Suppressor macrophage treated with lipopolysaccharide for 4 hours (primary cell): Measurements from ENCODE around the gene ELMOD1.
"Not testable (repeated sequence)": the region's sequence is repeated elsewhere in the genome, so short reads cannot be mapped to it uniquely, and the experiment has no call there.

ENCODE experiments used
- DNase-seq: peaks from one replicate; pipeline ENCODE4 v3.0.0-alpha.2; 2020

The ELMOD1 gene

DNA sequence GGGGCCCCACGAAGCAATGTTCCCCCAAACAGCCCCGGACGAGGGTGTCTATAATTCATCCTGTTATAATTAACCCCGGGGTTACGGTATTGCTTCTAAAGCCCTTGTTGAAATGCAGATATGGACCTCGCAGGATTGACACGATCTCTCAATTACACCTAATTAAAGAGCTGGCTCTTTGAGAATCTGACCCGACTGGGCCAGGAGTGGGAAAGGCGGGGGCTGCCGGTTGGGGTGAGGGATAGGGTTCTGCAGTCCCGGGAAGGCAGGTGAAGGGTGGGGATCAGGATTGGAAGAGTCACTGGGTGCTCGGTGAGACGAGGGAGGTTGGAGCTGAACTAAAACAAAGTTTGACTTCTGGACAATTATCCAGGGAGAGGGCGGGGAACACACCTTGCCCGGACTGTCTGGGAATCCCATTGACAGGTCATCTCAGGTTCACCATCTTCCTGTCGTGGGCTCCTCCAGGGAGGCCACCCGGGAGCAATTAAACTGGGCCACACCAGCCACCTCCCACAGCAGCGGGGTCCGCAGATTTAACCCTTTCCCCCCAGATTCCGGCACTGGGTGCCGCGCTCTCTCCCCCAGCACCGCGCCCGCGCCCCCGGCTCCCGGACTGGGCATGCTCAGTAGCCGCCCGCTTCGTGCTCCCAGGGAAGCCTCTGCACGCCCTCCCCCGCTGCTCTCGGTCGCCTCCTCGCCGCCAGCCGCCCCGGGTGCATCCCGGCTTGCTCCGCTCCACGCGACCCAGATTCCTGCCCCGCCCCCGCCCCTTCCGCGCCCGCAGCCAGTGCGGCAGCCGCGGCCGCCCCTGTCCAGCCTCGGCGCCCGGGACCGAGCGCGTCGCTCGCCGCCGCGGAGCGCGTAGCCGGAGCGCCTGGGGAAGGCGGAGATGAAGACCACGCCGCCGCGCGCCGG lies at the start of gene ELMOD1:
ELMOD1 (plus strand) TSS at position 688 of the 918 bp plus-strand sequence. CDS start 27,043 bp downstream, outside the sequence.
- DNase-seq, result peak; percentile 17

DNA sequence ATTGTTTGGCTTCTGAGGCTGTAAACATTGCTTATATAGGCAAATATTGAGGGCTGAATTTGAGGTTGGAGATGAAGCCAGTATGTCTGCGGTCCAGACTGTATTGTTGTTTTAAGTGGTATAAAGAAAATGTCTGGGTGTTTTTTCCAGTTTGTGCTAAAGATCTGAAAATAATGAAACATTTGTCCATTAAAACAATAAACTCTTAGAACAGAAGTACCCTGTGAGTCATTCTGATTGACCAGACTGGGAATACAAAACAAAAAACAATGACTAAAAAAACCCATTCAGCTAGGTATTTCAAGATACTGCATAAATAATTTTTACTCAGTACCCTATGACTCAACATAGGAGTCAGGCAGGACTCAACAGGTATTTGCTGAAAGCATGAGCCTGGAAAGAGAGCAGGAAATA lies 45.8 kb upstream of the ELMOD1 start:
- no peak for DNase-seq

DNA sequence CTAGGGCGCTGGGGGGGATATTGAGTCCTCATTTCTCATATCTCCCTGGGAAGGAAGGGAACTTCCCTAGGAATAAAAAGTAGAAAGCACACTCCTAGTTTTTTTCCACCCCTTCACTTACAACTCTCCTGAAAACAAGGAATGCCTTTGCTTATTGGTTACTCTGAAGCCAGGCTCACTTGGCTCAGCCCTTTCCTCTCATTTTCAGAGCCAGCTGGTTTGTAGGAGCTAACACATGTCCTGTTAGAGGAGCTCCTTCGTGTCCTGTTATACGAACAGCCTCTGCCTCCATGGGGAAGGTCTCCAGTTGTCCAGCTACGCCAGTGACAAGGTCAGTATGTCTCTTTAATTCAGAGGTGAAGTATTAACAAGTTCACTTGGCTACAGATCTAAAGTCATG lies 43.0 kb upstream of the ELMOD1 start:
- DNase-seq, result no peak

DNA sequence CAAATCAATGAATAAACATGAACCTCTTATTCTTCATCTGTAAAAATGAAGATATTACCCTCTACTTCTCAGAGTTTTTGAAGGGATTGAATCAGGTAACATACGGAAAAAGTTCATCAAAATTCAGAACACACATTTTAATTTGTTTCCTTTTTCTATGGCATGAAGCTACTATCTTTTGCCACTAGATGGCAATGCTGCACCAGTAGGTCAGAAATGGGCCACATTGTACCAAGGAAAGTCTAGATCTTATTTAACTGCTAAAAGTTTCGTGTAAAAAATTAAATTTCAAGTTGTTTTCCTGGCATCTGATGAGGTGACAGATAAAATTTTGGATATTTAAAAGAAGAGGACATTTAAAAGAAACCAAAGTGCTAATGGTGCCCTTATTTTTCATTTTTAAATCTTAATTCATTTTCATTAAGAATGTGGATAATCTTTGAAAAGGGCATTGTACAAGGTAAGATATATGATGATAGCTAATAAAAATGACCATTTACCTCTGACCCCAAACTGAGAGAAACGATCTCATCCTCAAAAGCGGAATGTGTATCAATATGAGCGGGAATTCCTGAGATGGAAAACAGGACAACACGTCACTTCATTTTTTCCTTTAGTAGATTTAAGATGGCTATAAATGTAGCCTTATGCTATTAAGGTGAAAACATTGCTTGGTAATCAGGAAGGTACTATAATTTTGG lies 41.5 kb upstream of the ELMOD1 start:
- DNase-seq, result peak; percentile 59

DNA sequence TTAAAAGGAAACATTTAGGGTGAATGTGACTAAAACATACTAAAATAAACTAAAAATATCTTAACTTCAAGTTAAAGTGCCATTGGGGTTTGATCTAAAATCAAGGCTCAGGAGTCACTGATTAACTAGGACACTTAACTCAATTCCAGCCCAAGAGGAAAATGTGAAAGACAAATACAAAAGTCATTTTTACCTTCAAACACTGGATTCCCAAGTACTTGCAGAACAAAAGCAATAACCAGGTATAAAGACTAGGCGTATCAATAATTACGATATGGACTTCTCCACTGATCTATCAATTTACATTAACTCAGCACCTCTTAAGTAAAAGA lies 41.0 kb upstream of the ELMOD1 start:
- DNase-seq, result no peak

DNA sequence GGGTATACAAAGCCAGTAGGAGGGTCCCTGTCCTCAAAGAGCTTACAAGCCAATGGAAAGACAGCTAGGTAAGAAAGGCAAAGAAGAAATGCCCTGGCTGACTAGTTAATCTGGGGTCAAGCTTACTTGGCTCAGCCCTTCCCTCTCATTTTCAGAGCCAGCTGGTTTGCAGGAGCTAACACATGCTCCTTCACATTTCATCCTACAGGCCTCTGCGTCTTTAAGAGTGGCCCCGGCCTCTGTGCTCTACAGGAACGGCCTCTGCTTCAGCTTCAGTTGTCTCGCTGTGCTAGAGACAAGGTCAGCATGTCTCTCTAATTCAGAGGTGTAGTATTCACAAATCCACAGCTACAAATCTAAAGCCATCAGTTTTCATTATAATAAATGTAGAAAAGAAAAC lies 40.6 kb upstream of the ELMOD1 start:
- DNase-seq, result no peak

DNA sequence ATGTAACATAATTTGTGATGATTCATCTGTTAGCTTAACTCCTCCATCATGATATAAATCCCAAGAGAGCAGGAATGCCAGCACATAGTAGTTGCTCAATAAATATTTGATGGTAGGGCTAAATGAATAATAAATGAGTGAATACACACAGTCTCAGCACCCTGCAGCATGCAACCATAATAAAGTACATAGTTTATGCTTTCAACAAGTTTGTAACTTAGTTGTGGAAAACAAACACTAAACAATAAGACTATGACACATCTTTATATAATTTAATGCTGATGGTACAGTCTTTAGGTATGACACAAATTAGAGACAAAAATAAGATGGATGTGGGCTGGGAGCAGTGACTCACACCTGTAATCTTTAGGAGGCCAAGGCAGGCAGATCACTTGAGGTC lies 29.3 kb upstream of the ELMOD1 start:
- no peak for DNase-seq

DNA sequence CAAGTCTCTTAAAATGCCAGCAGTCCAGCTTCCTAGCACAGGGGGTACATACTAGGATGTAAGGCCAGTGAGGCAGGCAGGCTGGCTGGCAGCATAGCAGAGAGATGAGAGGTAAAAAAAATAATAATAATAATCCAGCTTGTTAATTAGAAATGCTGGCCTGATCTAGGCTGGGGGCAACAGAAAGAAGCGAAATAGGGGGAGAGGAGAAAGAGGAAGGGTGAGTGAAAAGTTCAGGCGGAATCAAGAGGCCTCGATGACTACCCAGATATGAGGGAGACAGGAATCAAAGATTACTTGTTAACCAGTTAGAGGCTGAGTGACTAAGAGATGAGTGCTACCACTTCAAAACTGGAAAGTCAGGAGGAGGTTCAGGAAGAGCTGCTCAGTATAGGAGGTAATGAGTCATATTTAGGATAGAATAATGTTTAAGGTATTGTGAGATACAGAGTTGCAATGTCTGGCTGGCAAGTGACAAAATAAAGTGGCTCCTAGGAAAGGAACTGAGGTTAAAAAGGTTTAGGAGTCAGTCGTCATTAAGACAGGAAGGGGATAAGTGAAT lies 28.2 kb upstream of the ELMOD1 start:
- peak; percentile 40 for DNase-seq

DNA sequence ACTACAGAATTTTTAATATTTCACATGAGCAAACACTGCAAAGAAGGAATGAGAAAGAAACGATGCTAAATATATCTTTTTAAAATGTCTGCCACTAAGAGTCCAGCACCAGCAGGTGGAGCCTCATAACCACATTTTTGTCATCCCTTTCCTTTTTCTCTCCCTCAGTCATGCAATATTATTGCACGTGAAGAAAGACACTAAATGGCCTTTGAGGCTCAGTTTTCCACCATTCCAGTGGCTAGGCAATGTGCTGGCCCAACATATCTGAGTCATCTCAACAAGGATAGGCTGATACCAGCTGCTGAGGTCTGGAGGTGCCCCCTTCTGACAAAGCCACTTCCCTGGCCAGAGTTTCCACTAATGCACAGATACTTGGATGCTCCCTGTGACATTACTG lies 27.2 kb upstream of the ELMOD1 start:
- peak; percentile 48 for DNase-seq

DNA sequence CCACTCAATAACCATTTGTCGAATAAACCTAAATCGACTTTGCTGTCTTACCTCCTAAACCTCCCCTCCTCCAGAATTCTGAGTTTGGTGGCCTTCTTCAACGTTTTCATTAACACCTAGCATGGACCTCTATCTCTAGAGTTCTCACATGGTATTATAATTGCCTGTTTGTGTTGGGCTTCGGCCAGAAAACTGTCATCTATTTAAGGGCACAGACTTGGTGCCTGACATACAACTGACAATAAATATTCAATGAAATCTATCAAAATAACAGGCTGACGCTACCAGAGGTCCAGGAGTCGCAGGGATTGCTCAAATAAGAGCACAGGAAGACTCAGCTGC lies 26.1 kb upstream of the ELMOD1 start:
- DNase-seq, result no peak

DNA sequence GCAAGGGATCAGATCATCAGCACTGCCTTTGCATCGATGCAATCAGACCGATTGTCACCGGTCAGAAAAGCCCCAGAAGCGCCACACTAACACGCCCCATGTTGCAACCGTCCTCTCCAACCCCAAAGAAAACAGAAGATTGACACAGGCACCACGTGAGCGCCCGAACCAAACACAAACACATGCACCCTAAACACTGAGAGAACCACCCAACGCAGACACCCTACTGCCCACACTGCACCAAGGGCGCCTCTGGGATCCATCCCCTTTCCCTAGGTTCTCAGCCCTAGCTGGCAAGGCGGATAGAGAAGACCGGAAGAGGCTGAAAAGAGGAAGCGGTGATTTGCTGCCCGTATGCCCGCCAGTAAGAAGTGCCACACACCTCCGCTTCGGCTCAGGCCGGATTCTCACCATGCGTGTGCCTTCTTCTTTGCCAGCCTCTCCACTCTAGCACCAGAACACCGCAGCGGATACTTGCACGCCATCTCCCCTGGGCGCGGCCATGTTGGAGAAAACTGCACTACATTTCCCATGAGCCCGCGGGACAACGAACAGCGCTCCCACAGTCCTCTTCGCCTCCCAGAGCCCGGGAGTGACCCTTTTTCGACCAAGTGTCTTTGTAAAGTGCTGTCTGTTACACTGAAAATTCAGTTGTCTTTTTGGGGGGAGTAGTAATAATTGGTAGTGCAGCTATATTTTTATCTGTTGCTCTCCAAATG lies 25.6 kb upstream of the ELMOD1 start, which contains the start of gene ALKBH8:
ALKBH8 (minus strand) TSS at position 517 of the 719 bp plus-strand sequence. CDS start 4,842 bp downstream, outside the sequence.
- peak; percentile 91 for DNase-seq

DNA sequence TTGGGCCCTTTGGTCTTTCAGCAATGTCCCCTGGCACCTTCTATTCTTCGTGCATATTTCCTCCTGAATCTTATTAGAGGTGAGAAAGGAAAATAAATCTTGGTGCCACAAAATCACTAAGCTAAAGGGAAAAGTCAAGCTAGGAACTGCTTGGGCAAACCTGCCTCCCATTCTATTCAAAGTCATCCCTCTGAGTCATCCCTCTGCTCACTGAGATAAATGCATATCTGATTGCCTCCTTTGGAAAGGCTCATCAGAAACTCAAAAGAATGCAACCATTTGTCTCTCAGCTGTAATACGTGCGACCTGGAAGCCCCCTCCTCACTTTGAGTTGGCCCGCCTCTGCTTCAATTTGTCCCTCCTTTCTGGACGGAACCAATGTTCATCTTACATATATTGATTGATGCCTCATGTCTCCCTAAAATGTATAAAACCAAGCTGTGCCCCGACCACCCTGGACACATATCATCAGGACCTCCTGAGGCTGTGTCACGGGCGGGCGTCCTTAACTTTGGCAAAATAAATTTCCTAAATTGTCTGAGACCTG lies 24.9 kb upstream of the ELMOD1 start:
- peak; percentile 3 for DNase-seq

DNA sequence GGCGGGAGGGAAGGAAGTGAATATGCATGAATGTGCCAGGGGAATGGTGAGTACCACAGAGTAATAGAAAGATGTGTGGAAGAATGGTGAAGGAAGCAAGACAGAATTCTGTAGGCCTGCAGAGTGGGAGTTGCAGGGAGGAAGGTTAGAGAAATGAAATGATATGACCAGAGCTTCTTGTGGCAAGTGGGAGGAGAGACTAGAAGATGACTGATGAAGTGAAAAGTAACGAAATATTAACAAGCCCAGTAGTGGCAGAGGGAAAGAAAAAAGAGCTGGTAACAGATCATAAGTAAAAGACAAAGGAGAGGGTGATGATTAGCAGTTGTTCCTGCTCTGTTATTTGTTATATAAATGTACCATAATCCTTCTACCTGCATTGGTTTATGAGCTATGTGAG lies 24.4 kb upstream of the ELMOD1 start:
- no peak for DNase-seq

DNA sequence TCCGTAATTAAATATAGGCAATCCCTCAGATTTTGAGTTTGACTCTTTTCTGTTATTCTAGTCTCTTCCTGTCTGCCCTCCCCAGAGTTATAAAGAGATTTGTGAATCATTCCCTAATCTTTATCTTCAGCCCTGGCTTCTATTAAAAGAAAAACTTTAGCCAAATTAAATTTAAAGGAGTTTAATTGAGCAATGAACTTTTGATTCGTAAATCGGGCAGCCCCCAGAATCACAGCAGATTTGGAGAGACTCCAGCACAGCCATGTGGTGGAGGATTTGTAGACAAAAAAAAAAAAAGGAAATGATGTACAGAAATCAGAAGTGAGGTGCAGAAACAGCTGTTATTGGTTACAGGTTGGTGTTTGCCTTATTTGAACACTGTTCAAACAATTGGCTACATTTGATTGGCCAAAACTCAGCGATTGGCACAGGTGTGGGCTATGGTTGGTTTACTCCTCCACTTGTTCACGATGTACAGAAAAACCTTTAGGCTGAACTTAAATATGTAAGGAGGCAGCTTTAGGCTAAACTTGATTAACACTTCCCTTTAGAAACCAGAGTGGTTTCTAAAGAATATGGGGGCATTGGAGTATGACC lies 23.1 kb upstream of the ELMOD1 start:
- no peak for DNase-seq

DNA sequence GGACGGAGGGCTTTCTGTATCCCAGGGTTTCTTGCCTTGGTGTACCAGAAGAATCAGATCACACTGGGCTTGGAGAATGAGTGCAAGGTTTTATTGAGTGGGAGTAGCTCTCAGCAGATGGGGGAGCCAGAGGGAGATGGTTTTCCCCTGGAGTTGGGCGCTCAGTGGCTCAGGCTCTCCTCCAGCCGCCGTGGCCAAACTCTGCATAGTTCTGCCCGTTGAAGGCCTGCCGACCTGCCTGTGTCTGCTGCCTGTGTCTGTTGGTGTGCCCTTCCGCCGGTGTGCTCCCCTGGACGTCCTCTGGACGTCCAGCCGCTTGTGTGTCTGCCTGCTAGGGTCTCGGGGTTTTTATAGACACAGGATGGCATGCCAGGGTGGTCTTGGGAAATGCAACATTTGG lies 20.9 kb upstream of the ELMOD1 start:
- DNase-seq, result no peak

DNA sequence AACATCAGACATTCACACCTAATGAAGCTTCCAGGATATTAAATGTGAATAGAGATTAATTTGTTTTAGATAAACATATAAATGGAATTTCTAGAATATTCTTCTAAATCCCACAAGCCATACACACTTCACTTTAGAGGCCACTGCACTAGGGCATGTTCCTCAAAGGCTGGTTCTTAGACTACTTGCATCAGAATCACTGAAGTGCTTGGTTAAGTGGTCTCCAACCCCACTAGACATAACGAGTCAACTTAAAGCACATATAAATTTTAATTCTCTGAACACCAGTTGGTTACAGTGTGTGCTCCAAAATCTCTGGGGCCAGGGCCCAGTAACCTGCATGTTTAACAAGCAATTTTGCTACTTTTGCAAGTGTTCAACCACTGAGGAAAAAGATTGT lies 17.5 kb upstream of the ELMOD1 start:
- no peak for DNase-seq

DNA sequence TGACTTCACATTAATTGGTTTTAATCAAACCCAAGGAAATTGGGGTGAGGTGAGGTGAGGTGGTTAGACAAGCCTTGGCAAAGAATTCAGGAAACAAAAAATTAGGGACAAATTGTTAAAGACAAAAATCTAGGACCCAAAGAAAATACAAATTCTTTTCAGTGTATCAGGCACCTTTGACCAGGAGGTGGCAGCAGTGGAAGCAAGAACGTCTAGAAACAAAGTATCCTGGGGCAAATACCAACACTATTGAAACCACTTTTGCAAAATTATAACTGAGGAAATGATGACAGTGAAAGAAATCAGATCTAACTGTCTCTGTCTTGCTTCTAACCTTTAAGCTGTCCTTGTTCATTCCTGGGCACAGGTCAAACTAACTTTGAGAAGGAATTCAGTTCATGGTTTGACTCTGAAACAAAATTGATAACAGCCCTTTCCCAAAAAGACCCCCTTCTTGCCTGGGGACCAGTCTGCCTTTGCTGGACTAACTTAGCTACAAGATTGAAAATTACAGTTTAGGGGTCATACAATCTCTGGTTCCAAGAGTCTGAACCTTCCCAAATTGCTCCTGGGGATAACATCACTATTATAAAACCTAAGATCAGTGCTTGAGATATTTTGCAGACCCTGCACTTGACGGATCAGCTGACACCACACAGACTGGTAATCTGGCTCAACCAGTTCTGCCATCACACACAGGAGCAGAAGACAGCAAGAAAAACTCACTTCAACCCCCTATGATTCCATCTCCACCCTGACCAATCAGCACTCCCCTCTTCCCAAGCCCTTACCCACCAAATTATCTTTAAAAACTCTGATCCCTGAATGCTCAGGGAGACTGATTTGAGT lies 14.2 kb upstream of the ELMOD1 start:
- DNase-seq, result peak; percentile 66

DNA sequence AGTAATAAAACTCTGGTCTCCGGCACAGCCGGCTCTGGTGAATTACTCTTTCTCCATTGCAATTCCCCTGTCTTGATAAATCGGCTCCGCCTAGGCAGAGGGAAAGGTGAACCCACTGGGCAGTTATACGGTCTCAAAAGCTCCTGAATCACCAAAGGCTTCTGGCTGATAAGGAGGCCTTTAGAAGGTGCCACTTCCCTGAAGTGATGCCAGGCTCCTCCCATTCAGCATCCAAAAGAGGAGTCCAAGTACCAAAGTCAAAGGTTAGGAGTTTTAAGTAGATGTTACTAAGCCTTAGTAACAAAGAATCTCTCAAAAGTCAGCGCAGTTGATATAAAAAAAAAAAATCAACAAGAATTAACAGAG lies 13.6 kb upstream of the ELMOD1 start:
- DNase-seq, result no peak

DNA sequence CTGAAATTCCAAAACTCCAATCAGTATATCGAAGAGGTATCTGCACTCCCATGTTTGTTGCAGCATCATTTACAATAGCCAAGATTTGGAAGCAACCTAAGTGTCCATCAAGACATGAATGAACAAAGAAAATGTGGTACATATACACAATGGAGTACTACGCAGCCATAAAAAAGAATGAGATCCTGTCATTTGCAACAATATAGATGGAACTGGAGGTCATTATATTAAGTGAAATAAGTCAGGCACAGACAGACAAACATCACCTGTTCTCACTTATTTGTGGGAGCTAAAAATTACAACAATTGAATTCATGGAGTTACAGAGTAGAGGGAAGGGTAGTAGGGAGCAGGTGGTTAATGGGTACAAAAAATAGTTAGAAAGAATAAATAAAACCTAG lies 11.8 kb upstream of the ELMOD1 start:
- not testable (repeated sequence) for DNase-seq

DNA sequence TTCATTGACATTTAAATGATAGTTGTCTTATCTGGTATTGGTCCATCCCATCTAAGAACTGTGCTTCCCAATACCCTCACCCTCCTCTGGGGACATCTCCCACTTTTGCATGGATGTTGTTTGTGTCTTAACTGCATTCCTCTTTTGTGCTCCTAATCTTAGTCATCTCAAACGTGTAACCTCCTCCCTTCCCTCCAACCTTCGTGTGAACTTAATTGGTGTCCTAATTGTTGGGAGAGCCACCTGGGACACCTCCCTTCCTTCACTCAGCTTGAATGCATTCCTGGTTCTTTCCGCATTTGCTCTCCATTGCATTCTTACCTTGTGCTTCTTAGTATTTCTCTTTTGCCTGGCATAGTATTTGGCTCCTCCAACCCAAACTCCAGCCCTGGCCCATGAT lies 9.8 kb upstream of the ELMOD1 start:
- no peak for DNase-seq

DNA sequence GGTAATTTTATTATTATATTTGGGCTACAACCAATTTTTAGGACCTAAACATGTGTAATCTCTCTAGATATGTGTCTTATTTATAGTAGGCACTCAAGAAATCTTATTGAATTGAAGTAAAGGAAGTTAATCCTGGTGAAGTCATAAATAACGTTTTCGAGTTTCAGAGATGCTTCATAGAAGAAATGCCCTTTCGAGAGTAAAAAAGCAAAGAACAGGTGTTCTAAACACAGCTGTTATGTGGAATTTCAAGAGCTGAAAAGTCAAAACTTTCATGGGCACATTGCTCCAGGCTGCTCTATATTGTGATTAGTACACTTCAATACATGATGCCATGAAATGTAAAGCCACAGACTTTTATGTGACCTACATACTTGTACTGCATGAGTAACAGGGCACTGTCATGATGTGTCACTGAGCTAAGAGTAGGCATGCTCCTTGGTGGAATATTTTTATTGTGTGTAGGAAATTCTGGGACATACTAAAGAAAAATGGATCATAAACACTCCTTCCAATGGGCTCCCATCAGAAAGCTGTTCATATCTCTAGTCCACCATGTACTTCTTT lies 7.2 kb upstream of the ELMOD1 start:
- DNase-seq, result no peak
